Activated CD8-positive, alpha-beta memory T cell treated with anti-CD3 and anti-CD28 coated beads for 1 hour (primary cell): ENCODE results near the gene MAPK4.
"Not testable (repeated sequence)": the region's sequence is repeated elsewhere in the genome, so short reads cannot be mapped to it uniquely, and the experiment has no call there.

Experiments
- DNase-seq, 2 donors: peaks; one replicate each; pipeline ENCODE4 v3.0.0-alpha.2; 2020; ENCODE audit warnings: low read depth in 1 of 2; ENCODE audit errors: extremely low read depth in 1 of 2

The MAPK4 gene

GRCh38 chr18:50678651-50679050 lies 118.8 kb downstream of the MAPK4 start:
- no peak for DNase-seq

- no peak for DNase-seq
Measured at GRCh38 chr18:50679056-50679455, 119.2 kb downstream of the MAPK4 start.

- no peak for DNase-seq
Measured at GRCh38 chr18:50679656-50680055, 119.8 kb downstream of the MAPK4 start.

- no peak for DNase-seq
Measured at GRCh38 chr18:50680966-50681365, 121.1 kb downstream of the MAPK4 start.

- no peak for DNase-seq
Measured at GRCh38 chr18:50682852-50683251, 123.0 kb downstream of the MAPK4 start.

- DNase-seq: no peak
Measured at GRCh38 chr18:50686409-50686808, 126.5 kb downstream of the MAPK4 start.

GRCh38 chr18:50687491-50687890 lies 127.6 kb downstream of the MAPK4 start:
- no peak for DNase-seq

GRCh38 chr18:50689578-50689977 lies 129.7 kb downstream of the MAPK4 start:
- no peak for DNase-seq

GRCh38 chr18:50694147-50694546 lies 134.3 kb downstream of the MAPK4 start:
- no peak for DNase-seq

GRCh38 chr18:50695431-50696176 lies 135.7 kb downstream of the MAPK4 start:
- no peak for DNase-seq

- no peak for DNase-seq
Measured at GRCh38 chr18:50696436-50696835, 136.5 kb downstream of the MAPK4 start.

GRCh38 chr18:50696929-50697328 lies 137.0 kb downstream of the MAPK4 start:
- no peak for DNase-seq

GRCh38 chr18:50697509-50697908 lies 137.6 kb downstream of the MAPK4 start:
- no peak for DNase-seq

- DNase-seq: no peak
Measured at GRCh38 chr18:50700245-50701165, 140.6 kb downstream of the MAPK4 start.

- no peak for DNase-seq
Measured at GRCh38 chr18:50704357-50704940, 144.6 kb downstream of the MAPK4 start.

- no peak for DNase-seq
Measured at GRCh38 chr18:50706199-50706598, 146.3 kb downstream of the MAPK4 start.

GRCh38 chr18:50706651-50707050 lies 146.8 kb downstream of the MAPK4 start:
- DNase-seq: no peak

- DNase-seq: not testable (repeated sequence)
Measured at GRCh38 chr18:50707297-50707696, 147.4 kb downstream of the MAPK4 start.

GRCh38 chr18:50707855-50708469 lies 148.1 kb downstream of the MAPK4 start:
- no peak for DNase-seq

- DNase-seq: no peak
Measured at GRCh38 chr18:50709193-50709592, 149.3 kb downstream of the MAPK4 start.

- no peak for DNase-seq
Measured at GRCh38 chr18:50711386-50711785, 151.5 kb downstream of the MAPK4 start.
